GM19463 (cell line): ENCODE results near the gene CSNK2A2.

Experiments
- ATAC-seq: cut with Tn5 transposase; IDR thresholded peaks from one replicate; pipeline ENCODE4 v1.9.1; 2021; ENCODE audit warnings: mild to moderate bottlenecking, moderate library complexity; ENCODE audit not compliant: unreplicated experiment

Gene CSNK2A2

DNA sequence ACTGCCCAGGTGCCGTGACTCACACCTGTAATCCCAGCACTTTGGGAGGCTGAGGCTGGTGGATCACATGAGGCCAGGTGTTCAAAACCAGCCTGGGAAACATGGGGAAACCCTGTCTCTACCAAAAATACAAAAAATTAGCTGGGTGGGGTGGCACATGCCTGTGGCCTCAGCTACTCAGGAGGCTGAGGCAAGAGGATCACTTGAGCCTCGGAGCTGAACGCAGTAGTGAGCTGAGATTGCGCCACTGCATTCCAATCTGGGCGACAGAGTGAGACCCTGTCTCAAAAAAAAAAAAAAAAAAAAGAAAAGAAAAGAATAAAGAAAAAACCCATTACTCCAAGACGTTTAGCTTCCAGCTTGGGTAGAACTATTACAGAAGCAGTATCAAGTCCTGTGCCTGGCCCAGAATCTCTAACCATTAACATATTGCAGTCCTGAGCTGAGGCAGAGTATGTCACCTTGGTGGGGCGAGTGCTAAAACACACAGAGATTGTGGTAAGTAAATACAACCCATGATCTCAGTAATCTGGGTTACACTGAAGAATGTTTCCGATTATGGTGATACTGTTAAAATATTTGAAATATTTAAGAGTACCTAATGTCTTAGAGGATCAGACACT, 45.5 kb downstream of the CSNK2A2 start:
- no peak for ATAC-seq

DNA sequence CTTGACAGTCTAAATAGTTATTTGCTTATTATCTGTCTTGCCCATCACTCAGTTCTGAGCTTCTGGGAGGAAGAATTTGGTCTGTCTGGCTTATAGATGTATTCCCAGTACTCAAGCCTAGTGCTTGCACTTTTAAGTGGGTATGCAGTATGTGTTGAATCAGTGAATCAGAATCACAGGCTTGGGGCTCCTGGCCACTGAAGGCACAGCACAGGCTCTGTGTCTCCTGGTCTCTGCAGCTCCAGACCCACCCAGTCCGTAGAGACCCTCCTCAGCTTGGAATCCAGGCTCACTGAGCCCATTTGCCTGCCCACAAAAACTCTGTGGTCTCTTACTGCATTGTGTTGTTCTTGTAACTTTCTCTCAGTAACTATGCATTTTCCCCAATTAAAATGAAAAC, 49.4 kb downstream of the CSNK2A2 start:
- no peak for ATAC-seq

DNA sequence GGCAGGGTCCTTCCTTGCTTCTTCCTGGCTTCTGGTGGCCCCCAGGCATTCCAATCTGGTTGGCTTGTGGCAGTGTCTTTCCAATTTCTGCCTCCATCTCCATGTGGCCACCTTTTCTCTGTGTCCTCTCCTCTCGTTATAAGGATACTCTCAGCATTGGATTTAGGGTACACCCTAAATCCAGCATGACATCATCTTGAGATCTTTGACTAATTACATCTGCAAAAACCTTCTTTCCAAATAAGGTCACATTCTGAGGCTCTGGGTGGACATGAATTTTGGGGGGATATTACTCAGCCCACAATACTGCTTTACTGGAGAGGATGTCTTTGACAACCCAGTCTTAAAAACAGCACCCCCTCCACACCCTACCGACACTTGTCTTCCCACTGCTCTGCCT, 49.8 kb downstream of the CSNK2A2 start:
- no peak for ATAC-seq

DNA sequence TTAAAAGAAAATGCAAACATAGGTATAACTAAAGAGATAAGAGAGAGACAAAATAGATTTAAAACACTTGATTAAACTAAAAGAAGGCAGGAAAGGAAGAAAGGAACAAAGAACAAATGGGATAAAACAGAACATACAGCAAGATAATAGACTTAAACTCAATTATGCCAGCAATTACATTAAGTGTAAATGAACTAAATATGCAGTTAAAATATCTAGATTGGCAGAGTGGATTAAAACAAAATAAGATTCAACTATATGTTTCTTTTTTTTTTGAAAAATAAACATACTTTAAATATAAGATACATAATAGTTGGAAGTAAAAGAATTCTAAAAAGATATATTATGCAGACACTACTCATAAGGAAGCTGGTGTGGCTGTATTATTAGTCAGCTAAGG, 59.1 kb downstream of the CSNK2A2 start:
- no peak for ATAC-seq

DNA sequence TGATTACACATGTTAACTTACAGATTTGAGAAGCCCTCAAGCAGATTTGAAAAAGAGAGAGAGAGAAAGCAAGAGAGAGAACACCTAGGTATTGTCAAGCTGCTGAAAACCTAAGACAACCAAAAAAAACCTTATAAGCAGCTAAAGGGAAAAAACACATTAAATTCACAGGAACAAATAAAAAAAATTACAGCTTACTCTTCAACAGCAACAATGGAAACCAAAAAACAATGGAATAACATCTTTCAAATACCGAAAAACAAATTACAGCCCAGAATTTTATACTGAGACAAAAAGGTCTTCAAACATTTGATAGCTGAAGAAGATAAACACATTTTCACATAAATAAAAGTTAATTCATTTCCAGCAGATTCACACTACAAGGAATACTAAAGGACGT, 60.3 kb downstream of the CSNK2A2 start:
- no peak for ATAC-seq

DNA sequence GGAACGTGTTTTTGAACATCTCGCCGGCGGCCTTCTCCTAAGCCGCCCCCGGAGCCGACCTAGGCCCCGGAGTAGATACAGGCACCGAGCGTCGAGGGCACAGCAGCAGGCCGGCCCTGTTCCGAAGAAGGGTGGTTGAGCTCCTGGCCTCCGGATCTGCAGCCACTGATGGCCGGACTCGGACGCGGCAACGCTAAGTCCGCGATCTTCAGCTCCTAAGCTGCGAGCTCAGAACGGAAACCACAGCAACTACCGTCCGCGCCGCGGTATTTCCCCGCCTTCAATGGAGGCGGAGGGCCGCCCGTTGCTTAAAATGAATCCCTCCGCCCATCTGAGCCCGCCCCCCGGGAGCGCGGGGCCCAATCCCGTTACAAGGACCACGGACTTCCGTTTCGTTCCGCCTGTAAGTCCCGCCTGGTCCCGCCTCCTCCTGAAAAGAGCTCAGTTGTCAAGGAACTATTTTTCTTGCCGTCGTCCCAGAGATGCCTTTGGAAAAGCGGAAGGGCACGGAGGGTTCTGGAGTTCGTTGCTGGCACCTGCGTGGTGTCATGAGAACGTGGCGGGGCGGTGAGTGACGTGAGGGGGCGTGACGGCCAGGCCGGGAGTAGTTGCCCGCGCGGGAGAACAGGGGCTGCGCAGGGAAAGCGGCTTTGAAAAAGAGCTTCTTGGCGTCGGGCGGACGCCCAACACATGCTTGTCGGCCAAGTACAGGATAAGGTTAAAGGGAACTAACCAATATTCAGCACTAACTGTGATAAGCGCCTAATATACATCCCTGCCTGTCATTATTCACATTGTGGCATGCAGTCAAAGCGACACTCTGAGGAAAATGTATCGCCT, 68.6 kb downstream of the CSNK2A2 start, which contains the start of gene CFAP20:
Gene CFAP20, minus strand, starts transcription at position 285 of the 840 bp plus-strand sequence. Its CDS starts 266 bp downstream, at position 19.
- peak; percentile 86 for ATAC-seq

DNA sequence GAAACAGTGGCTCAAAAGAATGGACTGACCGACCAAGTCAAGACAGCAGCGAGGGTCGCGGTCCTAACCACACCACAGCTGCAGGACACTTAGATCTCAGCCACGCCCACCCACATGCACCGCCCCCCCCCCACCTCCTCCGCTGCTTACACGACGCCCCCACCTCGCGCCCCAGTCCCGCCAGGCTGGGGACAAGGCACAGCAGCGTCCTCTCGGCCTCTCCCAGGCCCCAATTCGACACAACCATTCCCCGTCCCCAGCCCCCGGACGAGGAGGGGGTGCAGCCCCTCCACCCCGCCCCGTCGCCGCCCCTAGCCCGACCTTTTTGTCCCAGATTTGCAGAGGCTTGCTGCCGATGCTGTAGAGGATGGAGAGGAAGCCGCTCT, 69.2 kb downstream of the CSNK2A2 start:
- ATAC-seq, result peak; percentile 5

DNA sequence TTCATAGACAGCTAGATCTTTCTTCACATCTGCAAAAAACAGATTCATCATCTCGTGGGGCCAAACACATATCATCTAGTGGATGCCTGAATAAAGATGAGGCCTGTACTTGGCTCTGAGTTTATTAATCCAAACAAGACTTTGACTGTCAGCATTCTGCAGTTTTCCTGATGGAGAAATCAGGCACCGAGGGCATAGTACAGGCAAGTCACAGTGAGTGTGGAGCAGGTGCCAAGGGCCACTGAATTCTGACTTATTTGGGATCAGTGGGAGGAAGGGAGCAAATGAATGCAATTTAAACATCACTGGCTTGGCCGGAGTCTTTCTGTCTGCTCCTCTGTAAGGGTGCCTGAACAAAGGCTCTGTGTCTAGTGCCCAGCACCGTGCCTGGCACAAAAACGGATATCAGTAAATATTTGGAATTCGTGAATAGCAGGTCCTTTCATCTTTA, 69.7 kb downstream of the CSNK2A2 start:
- ATAC-seq, result no peak

DNA sequence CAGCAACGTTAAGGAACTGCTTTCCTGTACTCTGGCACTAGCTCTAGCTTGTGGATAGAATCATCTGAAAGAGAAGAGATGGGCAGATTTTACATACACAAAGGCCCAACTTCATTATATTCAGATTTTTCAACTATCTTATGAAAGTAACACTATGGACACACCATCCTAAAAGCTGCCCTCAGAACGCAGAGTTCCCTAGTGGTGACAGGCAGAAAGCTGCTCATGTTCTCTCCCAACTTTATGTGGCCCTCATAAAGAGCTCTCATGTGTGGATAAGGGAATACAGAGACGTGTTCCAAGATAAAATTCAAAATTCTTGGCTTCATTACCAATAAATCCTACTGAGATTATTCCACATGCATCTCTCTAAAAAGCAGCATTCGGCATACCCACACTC, 70.3 kb downstream of the CSNK2A2 start:
- no peak for ATAC-seq

DNA sequence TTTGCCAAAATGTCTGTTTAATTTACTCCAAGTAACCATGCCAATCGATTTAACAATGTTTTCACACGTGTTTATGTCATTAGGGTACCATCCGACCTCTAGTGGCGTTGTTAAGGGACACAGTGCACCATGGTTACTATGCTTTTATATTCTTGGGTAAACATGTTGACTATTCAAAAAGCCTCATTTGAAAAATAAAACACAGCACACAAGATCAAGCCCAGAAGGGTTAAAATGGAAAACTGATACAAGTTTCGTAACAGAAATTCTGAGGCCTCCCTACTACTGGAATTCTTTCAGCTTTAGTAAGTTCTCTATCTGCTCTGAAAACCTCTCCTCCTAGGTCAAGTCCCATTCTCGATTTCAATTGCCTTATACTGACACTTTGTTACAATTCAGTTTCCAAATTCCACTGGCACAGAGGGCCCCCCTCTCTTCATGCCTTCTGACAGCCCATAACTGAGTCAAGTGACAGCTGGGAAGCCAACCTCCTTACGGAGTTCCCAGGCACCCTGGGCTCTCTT, 70.8 kb downstream of the CSNK2A2 start:
- ATAC-seq, result no peak

DNA sequence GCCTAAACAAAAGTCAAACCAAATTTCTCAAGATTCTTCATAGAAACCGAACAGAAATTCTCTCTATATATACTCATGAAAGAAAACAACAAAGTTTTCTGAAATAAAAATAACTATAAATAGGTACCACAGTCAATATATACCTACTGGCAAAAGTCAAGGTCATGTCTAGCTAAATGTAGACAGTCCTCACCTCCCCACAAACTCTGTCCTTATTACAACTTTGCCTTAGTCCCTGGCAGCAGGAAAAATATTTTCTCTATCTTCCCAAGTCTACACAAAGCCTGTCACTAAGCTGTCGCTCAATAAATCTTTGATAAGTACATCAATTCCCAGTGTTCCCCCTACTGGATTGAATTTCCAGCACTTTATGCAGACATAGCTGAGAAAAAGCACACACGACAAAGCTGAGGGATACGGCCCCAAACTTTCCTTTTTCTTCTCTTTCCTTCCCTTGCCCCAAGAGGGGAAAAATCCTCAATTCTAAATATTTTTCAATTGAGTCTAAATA, 71.4 kb downstream of the CSNK2A2 start:
- no peak for ATAC-seq

DNA sequence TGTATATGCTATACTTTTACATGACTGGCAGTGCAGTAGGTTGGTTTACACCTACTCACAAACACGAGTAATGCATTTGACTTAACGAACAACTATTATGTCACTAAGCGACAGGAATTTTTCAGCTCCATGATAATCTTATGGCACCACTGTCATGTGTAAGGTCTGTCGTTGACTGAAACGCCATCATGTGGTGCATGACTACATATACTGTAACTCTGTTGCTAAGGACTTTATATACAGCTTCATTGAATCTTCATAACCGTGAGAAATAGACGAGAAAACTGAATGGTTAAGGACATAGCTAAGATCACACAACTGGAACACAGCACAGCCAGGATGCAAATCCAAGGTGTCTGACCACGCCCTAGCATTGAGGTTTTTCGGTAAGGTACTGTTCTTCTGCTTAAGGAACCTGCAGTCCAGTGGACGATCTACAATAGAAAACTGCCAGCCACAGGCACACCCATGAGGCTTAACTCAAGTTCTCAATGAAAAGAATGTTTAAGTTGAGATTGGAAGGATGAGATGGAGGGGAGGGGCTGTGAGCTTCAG, 72.0 kb downstream of the CSNK2A2 start:
- no peak for ATAC-seq

DNA sequence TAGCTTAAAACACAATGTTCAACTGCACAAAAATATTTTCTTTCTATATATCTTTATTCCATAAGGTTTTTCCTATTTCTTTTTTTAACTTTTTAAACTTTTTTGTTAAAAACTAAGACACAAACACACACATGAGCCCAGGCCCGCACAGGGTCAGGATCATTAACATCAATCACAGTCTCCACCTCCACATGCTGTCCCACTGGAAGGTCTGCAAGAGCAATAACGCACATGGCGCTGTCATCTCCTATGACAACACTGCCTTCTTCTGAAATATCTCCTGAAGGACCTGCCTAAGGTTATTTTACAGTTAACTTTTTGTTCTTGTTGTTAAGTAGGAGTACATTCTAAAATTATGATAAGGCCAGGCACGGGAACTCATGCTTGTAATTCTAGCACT, 72.9 kb downstream of the CSNK2A2 start:
- ATAC-seq, result no peak

DNA sequence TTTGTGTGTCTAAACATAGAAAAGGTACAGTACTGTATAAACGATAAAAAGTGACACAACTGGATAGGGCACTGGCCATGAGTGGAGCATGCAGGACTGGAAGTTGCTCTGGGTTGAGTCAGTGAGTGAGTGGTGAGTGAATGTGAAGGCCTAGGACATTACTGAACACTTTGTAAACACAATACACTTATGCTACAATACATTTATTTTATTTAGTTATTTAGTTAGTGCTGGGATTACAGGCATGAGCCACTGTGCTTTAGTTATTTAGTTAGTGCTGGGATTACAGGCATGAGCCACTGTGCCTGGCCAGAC, 73.3 kb downstream of the CSNK2A2 start:
- no peak for ATAC-seq

DNA sequence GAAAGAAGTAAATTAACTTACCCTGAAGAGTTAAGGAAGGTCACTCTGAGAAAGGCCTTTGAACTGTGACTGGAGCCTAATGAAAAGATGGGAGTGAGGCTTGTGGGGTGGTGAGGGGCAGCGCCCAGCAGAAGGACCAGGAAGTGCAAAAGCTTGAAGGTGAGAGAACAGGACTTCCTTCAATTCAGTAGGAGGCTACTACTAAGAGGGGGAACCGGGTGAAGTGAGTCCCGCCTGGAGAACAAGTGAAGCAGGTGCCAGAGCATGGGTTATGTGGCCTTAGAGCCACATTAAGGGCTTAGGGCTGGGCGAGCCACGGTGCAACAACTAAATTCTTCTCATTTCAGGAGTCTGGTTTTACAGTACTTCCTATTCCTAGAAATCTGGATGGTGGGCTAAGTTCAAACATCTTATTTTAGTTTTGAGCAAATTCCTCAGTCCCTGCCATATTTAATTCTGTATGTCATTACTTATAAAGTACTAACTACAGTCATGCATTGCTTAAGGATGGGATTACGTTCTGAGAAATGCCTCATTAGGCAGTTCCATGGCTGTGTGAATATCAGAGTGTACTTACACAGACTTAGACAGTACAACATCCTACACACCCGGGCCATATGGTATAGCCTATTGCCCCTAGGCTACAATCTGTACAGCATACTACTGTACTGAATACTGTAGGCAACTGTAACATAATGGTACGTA, 73.9 kb downstream of the CSNK2A2 start:
- ATAC-seq, result no peak

DNA sequence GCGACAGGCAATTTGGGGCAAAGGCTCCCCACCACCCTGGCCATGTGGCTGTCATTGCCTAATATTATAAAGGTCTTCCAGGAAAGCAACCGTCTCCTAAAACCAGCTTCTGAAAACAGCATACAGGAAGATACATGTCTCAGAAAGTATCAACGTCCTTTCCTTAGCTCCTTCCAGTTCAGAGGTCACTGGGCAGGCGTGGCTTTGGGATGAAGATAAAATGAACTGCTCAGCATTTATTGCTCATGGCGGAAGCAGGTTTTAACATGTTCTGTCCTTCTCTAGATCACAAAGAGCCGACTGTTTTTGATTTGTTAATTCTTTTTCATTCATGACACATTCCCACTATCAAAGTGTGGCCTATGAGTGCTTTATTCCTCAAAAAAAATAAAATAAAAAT, 76.8 kb downstream of the CSNK2A2 start:
- ATAC-seq, result no peak

DNA sequence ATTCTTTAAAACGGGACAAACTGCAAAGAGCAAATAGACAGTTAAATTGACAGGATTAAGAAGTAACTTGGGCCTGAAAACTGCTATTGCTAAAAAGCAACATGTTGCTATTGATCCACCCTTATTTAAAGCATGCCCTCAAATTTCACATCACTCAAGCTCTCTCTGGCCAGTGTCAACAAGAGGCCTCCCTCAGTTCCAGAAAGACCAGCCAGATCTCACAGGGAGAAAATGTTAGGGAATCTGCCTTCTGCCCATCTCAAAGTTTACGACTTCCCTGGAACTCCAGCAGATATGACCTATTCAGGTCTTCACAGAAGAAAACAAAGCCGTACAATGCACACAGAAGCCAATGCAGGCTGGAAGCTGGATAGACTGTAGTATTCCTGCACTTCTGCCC, 77.7 kb downstream of the CSNK2A2 start:
- no peak for ATAC-seq

DNA sequence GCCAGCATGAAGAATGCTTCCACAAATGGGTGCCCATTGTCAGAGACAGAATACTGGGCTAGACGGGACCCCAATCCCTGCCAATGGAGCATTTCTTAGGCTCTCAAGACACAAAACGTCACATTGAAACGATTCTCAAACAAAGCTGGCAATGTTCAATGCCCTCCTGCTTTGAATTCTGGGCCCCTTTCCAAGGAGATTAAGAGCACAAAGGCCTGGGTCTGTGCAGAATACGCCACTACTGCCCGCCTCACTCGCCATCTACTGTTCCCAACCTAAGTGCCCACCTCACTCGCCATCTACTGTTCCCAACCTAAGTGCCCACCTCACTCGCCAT, 78.4 kb downstream of the CSNK2A2 start:
- ATAC-seq, result no peak

DNA sequence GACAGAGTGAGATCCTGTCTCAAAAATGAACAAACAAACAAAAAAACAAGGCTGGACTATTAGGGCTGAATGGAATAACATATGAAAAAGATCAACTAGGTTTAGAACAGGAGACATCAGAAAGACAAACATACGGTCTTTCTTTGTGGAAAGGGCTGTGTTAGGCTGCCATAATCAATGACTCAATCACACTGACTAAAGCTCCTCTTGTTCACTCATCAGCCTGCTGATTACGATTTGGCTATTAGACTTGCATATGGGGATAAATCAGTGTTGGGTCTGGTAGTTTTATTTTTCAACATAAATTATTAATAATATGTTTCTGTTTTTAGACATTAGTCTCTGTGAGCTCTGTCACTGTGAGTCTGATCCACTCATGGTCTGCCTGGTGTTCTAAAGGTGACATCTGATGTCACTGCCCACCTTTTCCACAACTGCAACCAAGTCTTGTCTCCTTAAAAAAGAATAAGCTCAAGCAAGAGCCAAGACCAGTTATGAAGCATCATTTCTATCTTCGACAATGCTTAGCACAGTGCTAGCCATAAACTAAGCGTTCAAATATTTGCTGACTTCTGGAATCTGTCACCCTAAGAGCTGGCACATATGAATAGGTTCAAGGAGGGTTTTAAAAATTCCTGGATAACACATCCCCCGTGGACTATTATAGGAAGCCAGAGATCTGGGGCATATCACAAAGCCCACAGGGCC, 79.0 kb downstream of the CSNK2A2 start:
- ATAC-seq, result no peak

DNA sequence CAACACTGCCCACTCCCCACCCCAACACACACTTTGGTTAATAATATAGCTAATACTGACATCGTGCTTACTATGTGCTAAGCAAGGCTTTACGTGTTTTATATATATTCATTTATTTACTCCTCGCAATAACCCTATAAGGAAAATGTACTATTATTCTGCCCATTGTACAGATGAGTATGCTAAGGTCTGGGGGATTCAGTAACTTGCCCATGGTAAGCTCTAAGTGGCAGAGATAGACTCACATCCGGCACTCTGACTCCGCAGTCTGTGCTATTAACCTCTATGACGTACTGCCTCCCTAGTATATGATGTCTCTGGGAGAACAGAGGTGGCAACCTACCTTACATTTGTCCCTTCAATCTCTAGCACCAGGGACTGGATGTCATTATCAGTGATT, 81.4 kb downstream of the CSNK2A2 start:
- ATAC-seq, result no peak

DNA sequence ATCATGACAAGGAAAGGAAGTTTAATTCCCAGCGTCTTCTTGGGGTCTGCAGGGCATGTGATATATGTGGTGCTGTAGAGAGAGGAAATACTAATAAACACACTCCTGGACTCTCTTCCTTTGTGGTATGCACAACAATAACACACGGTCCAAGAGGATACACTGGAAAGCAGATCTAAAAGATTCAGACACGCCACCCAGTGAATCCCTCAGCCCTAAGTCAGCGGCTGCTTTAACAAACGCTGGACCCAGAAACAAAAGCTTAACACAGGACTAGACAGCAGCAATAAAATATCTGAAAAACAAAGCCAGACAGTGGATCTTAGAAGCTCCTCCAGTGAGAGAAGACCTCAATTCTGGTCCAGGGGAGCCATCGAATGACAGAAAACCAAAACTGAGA, 81.8 kb downstream of the CSNK2A2 start:
- ATAC-seq, result no peak
